Activated CD8-positive, alpha-beta T cell treated with anti-CD3 and anti-CD28 coated beads for 36 hours (primary cell): Measurements from ENCODE around the gene PLEKHO2. TPM values are rescaled to one million over a fixed set of nuclear protein-coding genes. Genes with fewer than 3 reads are reported as not detected.

Experiments used
- ATAC-seq: fragments of 200-7000 bp; cut with Tn5 transposase; one replicate; pipeline ENCODE4 v1.10.0; 2021; ENCODE audit warnings: mild to moderate bottlenecking, moderate library complexity
- CTCF ChIA-PET: fragments of 350-600 bp; sonication (Branson Sonifier 250); formaldehyde crosslinking; loops from one replicate; lab custom pipeline; 2021; ENCODE audit warnings: antibody characterized with exemption; lab: Charles Lee
- POLR2A ChIA-PET: fragments of 350-600 bp; sonication (Branson Sonifier 250); formaldehyde crosslinking; loops from one replicate; lab custom pipeline; 2021; ENCODE audit warnings: antibody characterized with exemption; lab: Charles Lee
- DNase-seq: peaks from one replicate; pipeline ENCODE4 v3.0.0-alpha.2; 2020
- H3K27ac Mint-ChIP-seq: one replicate; pipeline ENCODE4 v1.8.0; 2021; ENCODE audit warnings: mild to moderate bottlenecking, mixed read lengths
- H3K27me3 Mint-ChIP-seq: one replicate; pipeline ENCODE4 v1.8.0; 2021; ENCODE audit warnings: mixed read lengths
- H3K36me3 Mint-ChIP-seq: one replicate; pipeline ENCODE4 v1.8.0; 2021; ENCODE audit warnings: low read depth, mixed read lengths
- H3K4me1 Mint-ChIP-seq: one replicate; pipeline ENCODE4 v1.8.0; 2021; ENCODE audit warnings: low read depth, mixed read lengths
- H3K4me3 Mint-ChIP-seq: one replicate; pipeline ENCODE4 v1.8.0; 2021; ENCODE audit warnings: mild to moderate bottlenecking, moderate library complexity, mixed read lengths
- H3K9me3 Mint-ChIP-seq: one replicate; pipeline ENCODE4 v1.8.0; 2021; ENCODE audit warnings: mixed read lengths
- CTCF ChIP-seq: fragments of 200-600 bp; IDR thresholded peaks from one replicate; pipeline ENCODE4 v1.8.0; 2022; ENCODE audit warnings: antibody characterized with exemption, mild to moderate bottlenecking
- intact Hi-C: fragments of 100-400 bp; cut with micrococcal nuclease; formaldehyde crosslinking; loops from one replicate; pipeline ENCODE4 v1.10.0; 2022
- total RNA-seq, 2 experiments: library from RNA; stranded (reverse); gene quantifications; one replicate each; pipeline ENCODE4 v1.2.3, GENCODE V29; 2021

Gene PLEKHO2
- total RNA-seq, 2 experiments from 2014 or later: 10.1 to 10.4 TPM

- Mint-ChIP-seq H3K27ac (no peak overlapping the region), H3K27me3 (no peaks in the 10 kb centered on the region), H3K4me3 (no peak overlapping the region), H3K9me3 (no peaks in the 10 kb centered on the region), H3K4me1 (peaks cover 33% of the 10 kb centered on the region), H3K36me3 (peaks cover 22% of the 10 kb centered on the region)
- POLR2A ChIA-PET: interaction anchor here (1.3 kb wide), 1 partner anchor 11 kb away, joined by 3 read pairs; no protein-coding TSS in a partner anchor
- intact Hi-C loops: no loop called here
- ATAC-seq (no peak), DNase-seq (no peak)
- no peak for TF ChIP-seq CTCF
- CTCF ChIA-PET: no interaction called here
Measured at GRCh38 chr15:64854526-64854925, 12.8 kb downstream of the PLEKHO2 start.

- Mint-ChIP-seq H3K36me3 (peaks cover 18% of the 10 kb centered on the region), H3K4me3 (no peak overlapping the region), H3K27ac (peak overlapping the region; percentile 62), H3K27me3 (no peaks in the 10 kb centered on the region), H3K4me1 (peaks cover 33% of the 10 kb centered on the region), H3K9me3 (no peaks in the 10 kb centered on the region)
- ATAC-seq (no peak), DNase-seq (no peak)
- POLR2A ChIA-PET: no interaction called here
- TF ChIP-seq CTCF: no peak
- intact Hi-C loops: no loop called here
- CTCF ChIA-PET: no interaction called here
Measured at GRCh38 chr15:64855205-64855975, 13.7 kb downstream of the PLEKHO2 start.

- H3K4me3 Mint-ChIP-seq: no peak overlapping the region
- no peak for TF ChIP-seq CTCF
- no peak for DNase-seq
- no peaks in the 10 kb centered on the region for H3K9me3 Mint-ChIP-seq
- peak overlapping the region; percentile 69 for H3K27ac Mint-ChIP-seq
- POLR2A ChIA-PET: interaction anchor here (0.9 to 1.3 kb wide), 2 partner anchors 8 to 37 kb away, joined by 3 to 4 read pairs; no protein-coding TSS in a partner anchor
- H3K4me1 Mint-ChIP-seq: peaks cover 30% of the 10 kb centered on the region
- intact Hi-C loops: no loop called here
- no peaks in the 10 kb centered on the region for H3K27me3 Mint-ChIP-seq
- peaks cover 15% of the 10 kb centered on the region for H3K36me3 Mint-ChIP-seq
- ATAC-seq: no peak
- CTCF ChIA-PET: interaction anchor here (1.1 to 1.2 kb wide), 2 partner anchors 20 to 25 kb away, joined by 3 read pairs; no protein-coding TSS in a partner anchor
Measured at GRCh38 chr15:64856429-64857145, 14.9 kb downstream of the PLEKHO2 start.

- Mint-ChIP-seq H3K9me3 (no peaks in the 10 kb centered on the region), H3K4me1 (peaks cover 30% of the 10 kb centered on the region), H3K27me3 (no peaks in the 10 kb centered on the region), H3K27ac (peak overlapping the region; percentile 30), H3K36me3 (peaks cover 13% of the 10 kb centered on the region), H3K4me3 (no peak overlapping the region)
- ChIA-PET POLR2A (interaction anchor here (0.9 to 1.3 kb wide), 2 partner anchors 9 to 36 kb away, joined by 3 to 4 read pairs; no protein-coding TSS in a partner anchor), CTCF (interaction anchor here (1.1 kb wide), 1 partner anchor 25 kb away, joined by 3 read pairs; no protein-coding TSS in a partner anchor)
- DNase-seq (no peak), ATAC-seq (no peak)
- intact Hi-C loops: no loop called here
- no peak for TF ChIP-seq CTCF
Measured at GRCh38 chr15:64857421-64857820, 15.7 kb downstream of the PLEKHO2 start.
